ENCODE measurements around the gene MRPL49. TPM values are rescaled to one million over a fixed set of nuclear protein-coding genes. Genes with fewer than 3 reads are reported as not detected.

The MRPL49 gene
- total RNA-seq, 4 donors from 2014 or later = 48.8 to 55.9 (median 54.2) TPM

- TF ChIP-seq CTCF (IDR thresholded peaks at IDR 0.05) (peak in 2 of 5 experiments; percentile 39 to 58), POLR2A (IDR thresholded peaks at IDR 0.05) (peak; percentile 94), EP300 (IDR thresholded peaks at IDR 0.05) (peak; percentile 81 to 99)
- peaks cover 0 to 37% (median 25%) of the 10 kb centered on the region in 3 donors for H3K36me3 ChIP-seq
- H3K4me1 ChIP-seq = peaks cover 0 to 41% (median 20%) of the 10 kb centered on the region in 4 donors
- peak within 1 kb of the TSS; percentile 95 to 99 (median 96) for H3K27ac ChIP-seq
- H3K27me3 ChIP-seq = no peaks in the 10 kb centered on the region
- H3K4me3 ChIP-seq = peak within 1 kb of the TSS; percentile 69 to 94 (median 89)
- no peaks in the 10 kb centered on the region for H3K9me3 ChIP-seq
- peak; percentile 83 to 89 for DNase-seq (ENCODE audit: low spot score in 2 of 2)
- WGBS, 2 donors = 1 to 2% methylated on average over 44 to 45 of the region's 60 CpGs
Measured at GRCh38 chr11:65134240-65134951, 12.3 kb downstream of the MRPL49 start, which contains the start of gene SYVN1. Gene SYVN1, minus strand, starts transcription at chr11:65134519. Its CDS starts 918 bp downstream, at chr11:65133601.

- TF ChIP-seq POLR2A (IDR thresholded peaks at IDR 0.05) = no peak
- DNase-seq (ENCODE audit: low spot score in 2 of 2) = peak; percentile 77 to 89
- Histone ChIP-seq H3K36me3 (peaks cover 0 to 30% (median 18%) of the 10 kb centered on the region in 3 donors), H3K4me1 (peaks cover 0 to 41% (median 20%) of the 10 kb centered on the region in 4 donors), H3K9me3 (no peaks in the 10 kb centered on the region), H3K27me3 (no peaks in the 10 kb centered on the region), H3K4me3 (peak overlapping the region; percentile 69 to 94 (median 89)), H3K27ac (peak overlapping the region; percentile 95 to 99 (median 96))
- 2% methylated on average over 24 of the region's 24 CpGs for WGBS, 2 donors
Measured at GRCh38 chr11:65134952-65135632, 13.0 kb downstream of the MRPL49 start.

GRCh38 chr11:65135633-65136145 is 13.6 kb downstream of the MRPL49 start:
- peak overlapping the region; percentile 95 to 99 (median 96) for H3K27ac ChIP-seq
- peaks cover 0 to 24% (median 12%) of the 10 kb centered on the region in 3 donors for H3K36me3 ChIP-seq
- H3K27me3 ChIP-seq = no peaks in the 10 kb centered on the region
- no peak for DNase-seq (ENCODE audit: low spot score in 2 of 2)
- no peak for TF ChIP-seq EP300 (IDR thresholded peaks at IDR 0.05)
- no peak for TF ChIP-seq CTCF (IDR thresholded peaks at IDR 0.05)
- TF ChIP-seq POLR2A (IDR thresholded peaks at IDR 0.05) = no peak
- peaks cover 0 to 41% (median 20%) of the 10 kb centered on the region in 4 donors for H3K4me1 ChIP-seq
- no peaks in the 10 kb centered on the region for H3K9me3 ChIP-seq
- H3K4me3 ChIP-seq = peak overlapping the region; percentile 69 to 94 (median 89)
- 59 to 60% methylated on average over 11 of the region's 11 CpGs for WGBS, 2 donors

GRCh38 chr11:65136515-65137096 is 14.5 kb downstream of the MRPL49 start:
- peaks cover 0 to 35% (median 20%) of the 10 kb centered on the region in 4 donors for H3K4me1 ChIP-seq
- H3K36me3 ChIP-seq = peaks cover 0 to 14% (median 5%) of the 10 kb centered on the region in 3 donors
- no peak overlapping the region for H3K4me3 ChIP-seq
- H3K9me3 ChIP-seq = no peaks in the 10 kb centered on the region
- WGBS, 2 donors = 80 to 89% methylated on average over 15 of the region's 15 CpGs
- H3K27ac ChIP-seq = no peak overlapping the region
- no peak for DNase-seq (ENCODE audit: low spot score in 2 of 2)
- no peaks in the 10 kb centered on the region for H3K27me3 ChIP-seq
- TF ChIP-seq CTCF (IDR thresholded peaks at IDR 0.05) (no peak), POLR2A (IDR thresholded peaks at IDR 0.05) (no peak), EP300 (IDR thresholded peaks at IDR 0.05) (no peak)

- no peak overlapping the region for H3K4me3 ChIP-seq
- H3K36me3 ChIP-seq = no peaks in the 10 kb centered on the region
- 82% methylated on average over 7 of the region's 7 CpGs for WGBS, 2 donors
- no peak for DNase-seq (ENCODE audit: low spot score in 2 of 2)
- H3K27me3 ChIP-seq = no peaks in the 10 kb centered on the region
- no peak overlapping the region for H3K27ac ChIP-seq
- no peak for TF ChIP-seq CTCF (IDR thresholded peaks at IDR 0.05)
- TF ChIP-seq EP300 (IDR thresholded peaks at IDR 0.05) = no peak
- no peak for TF ChIP-seq POLR2A (IDR thresholded peaks at IDR 0.05)
- H3K9me3 ChIP-seq = no peaks in the 10 kb centered on the region
- H3K4me1 ChIP-seq = no peaks in the 10 kb centered on the region
Measured at GRCh38 chr11:65141896-65142494, 19.9 kb downstream of the MRPL49 start.
